ENCODE results near the gene LDLRAD4. TPM values are rescaled to one million over a fixed set of nuclear protein-coding genes. Genes with fewer than 3 reads are reported as not detected.

Gene LDLRAD4
- total RNA-seq, 4 donors from 2014 or later = 2.7 to 22.5 (median 10.8) TPM

DNA sequence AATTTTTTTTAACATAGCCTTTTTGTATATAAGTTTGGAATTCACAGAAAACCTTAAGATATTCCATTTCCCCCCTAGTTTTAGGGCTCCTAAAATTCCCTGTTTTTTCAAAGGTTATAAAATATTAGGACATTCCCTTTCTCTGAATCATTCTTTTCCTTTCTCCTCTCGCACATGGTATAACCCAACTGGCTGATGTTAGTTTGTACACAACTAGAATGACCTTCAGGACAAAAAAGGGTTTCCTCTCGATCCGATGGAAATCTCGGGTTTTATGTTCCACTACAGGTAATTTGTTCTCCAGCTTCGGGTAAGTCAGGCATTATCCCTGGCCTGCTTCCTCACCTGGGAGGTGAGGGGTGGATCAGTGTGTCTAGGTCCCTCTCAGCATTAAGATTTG is 215.1 kb downstream of the LDLRAD4 start:
- no peak for TF ChIP-seq POLR2A (IDR thresholded peaks at IDR 0.05)
- TF ChIP-seq, protein P1, sequence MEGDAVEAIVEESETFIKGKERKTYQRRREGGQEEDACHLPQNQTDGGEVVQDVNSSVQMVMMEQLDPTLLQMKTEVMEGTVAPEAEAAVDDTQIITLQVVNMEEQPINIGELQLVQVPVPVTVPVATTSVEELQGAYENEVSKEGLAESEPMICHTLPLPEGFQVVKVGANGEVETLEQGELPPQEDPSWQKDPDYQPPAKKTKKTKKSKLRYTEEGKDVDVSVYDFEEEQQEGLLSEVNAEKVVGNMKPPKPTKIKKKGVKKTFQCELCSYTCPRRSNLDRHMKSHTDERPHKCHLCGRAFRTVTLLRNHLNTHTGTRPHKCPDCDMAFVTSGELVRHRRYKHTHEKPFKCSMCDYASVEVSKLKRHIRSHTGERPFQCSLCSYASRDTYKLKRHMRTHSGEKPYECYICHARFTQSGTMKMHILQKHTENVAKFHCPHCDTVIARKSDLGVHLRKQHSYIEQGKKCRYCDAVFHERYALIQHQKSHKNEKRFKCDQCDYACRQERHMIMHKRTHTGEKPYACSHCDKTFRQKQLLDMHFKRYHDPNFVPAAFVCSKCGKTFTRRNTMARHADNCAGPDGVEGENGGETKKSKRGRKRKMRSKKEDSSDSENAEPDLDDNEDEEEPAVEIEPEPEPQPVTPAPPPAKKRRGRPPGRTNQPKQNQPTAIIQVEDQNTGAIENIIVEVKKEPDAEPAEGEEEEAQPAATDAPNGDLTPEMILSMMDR (IDR thresholded peaks at IDR 0.05) = no peak
- intact Hi-C loops (cut with DNase I; ENCODE audit: low total_unique reads) = no loop called here
- no peak overlapping the region for H3K4me3 ChIP-seq (ENCODE audit: low read depth, poor library complexity, severe bottlenecking)
- WGBS, 2 donors = 78 to 89% methylated on average over 5 of the region's 5 CpGs
- peak in 1 of 2 donors; percentile 10 for DNase-seq (ENCODE audit: low spot score in 2 of 2)

DNA sequence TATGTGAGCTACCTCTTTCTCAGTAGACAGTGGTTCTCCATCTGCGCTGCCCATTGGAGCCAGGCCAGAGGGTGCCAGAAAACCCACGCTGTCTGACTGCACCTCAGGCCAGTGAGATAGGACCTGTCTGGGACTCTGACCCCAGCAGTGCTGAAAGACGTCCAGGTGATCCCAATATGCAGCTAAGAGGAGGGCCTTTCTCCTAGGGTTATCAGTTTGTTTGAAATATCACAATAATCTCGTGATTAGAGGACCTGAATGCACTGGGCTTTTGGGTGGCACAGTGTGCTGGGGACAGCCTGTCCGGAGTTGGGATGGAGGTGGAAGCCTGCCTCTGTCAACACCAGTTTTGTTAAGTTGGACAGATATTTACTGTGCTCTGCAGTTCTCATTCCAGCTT is 216.3 kb downstream of the LDLRAD4 start:
- no peak for DNase-seq (ENCODE audit: low spot score in 2 of 2)
- 76 to 96% methylated on average over 5 of the region's 5 CpGs for WGBS, 2 donors
- intact Hi-C loops (cut with DNase I; ENCODE audit: low total_unique reads) = no loop called here
- H3K4me3 ChIP-seq (ENCODE audit: low read depth, poor library complexity, severe bottlenecking) = no peak overlapping the region
- TF ChIP-seq POLR2A (IDR thresholded peaks at IDR 0.05) = no peak
- TF ChIP-seq, protein P1 (IDR thresholded peaks at IDR 0.05) = no peak

DNA sequence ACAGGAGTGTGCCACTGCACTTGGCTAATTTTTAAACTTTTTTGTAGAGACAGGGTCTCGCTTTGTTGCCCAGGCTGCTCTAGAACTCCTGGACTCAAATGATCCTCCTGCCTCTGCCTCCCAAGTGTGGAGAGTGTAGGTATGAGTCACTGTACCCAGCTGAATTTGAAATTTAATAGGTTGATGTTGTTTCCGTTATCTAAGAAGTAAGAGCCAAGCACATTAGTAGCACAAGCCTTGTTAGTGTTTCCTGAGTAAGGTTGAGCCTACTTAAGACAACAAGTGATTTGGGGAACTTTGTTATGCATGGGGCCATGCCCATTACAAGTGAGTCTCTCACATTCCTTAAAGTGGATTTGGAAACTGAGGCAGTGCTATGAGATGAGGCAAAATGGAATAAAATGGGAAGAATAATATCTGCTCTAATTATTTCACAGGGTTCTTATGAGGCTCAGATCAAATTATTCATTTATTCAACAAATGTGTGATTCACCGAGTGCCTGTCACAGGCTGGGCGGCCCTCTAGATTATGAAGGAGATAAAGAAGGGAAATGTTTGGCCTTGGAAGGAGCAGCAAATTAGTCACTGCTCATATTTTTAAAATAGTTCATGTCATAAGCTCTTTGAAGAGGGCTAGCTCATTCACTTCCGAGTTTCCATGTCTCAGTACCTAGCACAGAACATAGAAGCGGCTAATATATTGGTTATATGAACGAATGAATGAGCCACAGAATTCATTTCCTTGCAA is 217.2 kb downstream of the LDLRAD4 start:
- intact Hi-C loops (cut with DNase I; ENCODE audit: low total_unique reads) = no loop called here
- WGBS, 2 donors = 48 to 50% methylated on average over 7 of the region's 7 CpGs
- no peak for DNase-seq (ENCODE audit: low spot score in 2 of 2)

DNA sequence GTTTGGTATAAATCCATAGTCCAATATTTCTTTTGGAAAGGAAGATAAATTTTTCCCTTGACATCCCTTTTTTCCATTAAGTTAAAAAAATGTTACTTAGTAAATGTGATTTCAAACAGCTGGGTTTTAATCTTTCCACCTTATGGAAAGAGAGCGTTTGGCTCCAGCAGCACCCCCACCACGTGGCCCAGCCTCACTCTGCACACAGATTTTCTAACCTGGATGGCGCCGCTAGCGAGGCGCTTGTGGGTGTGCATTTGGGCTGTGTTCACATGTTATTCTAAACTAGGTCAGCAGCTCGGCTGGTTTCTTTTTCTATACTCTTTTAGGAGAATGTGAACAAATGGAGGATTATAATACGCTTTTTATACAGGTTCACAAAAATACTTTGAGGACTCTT is 218.0 kb downstream of the LDLRAD4 start:
- TF ChIP-seq, protein P1 (IDR thresholded peaks at IDR 0.05) = no peak
- TF ChIP-seq POLR2A (IDR thresholded peaks at IDR 0.05) = no peak
- no peak for DNase-seq (ENCODE audit: low spot score in 2 of 2)
- 81 to 85% methylated on average over 8 of the region's 8 CpGs for WGBS, 2 donors
- H3K4me3 ChIP-seq (ENCODE audit: low read depth, poor library complexity, severe bottlenecking) = no peak overlapping the region
- intact Hi-C loops (cut with DNase I; ENCODE audit: low total_unique reads) = no loop called here

More for the DNA sequence above, 217.2 kb downstream of the LDLRAD4 start:
- no peak overlapping the region for H3K4me3 ChIP-seq (ENCODE audit: low read depth, poor library complexity, severe bottlenecking)
- TF ChIP-seq, protein P1 (IDR thresholded peaks at IDR 0.05) = no peak
- no peak for TF ChIP-seq POLR2A (IDR thresholded peaks at IDR 0.05)

DNA sequence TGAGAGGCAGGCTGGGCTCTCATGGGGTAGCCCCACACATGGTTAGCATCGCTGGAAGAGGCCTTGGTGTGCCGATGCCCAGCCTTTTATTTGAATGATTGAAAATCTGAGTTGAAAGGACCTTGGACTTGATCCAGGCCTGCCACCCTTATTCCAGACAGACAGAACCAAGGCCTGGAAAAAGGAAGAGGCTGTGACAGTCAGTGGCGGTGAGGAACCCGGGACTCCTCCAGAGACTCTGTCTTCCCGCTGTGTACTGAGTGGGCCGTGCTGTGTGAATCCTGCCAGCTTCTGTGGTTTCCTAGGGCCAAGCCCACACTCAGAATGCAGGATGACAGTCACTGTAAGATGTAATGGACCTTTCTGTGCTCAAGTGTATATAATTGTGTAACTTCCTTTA is 218.5 kb downstream of the LDLRAD4 start:
- TF ChIP-seq, protein P1 (IDR thresholded peaks at IDR 0.05) = no peak
- TF ChIP-seq POLR2A (IDR thresholded peaks at IDR 0.05) = no peak
- 74 to 92% methylated on average over 6 of the region's 6 CpGs for WGBS, 2 donors
- no peak overlapping the region for H3K4me3 ChIP-seq (ENCODE audit: low read depth, poor library complexity, severe bottlenecking)
- intact Hi-C loops (cut with DNase I; ENCODE audit: low total_unique reads) = no loop called here
- DNase-seq (ENCODE audit: low spot score in 2 of 2) = no peak

Measured in lower leg skin (tissue), 4 donors.